ENCODE measurements around the gene PACS1. TPM values are rescaled to one million over a fixed set of nuclear protein-coding genes. Genes with fewer than 3 reads are reported as not detected.

The PACS1 gene
- total RNA-seq, 2 experiments from 2014 or later = 109 TPM

DNA sequence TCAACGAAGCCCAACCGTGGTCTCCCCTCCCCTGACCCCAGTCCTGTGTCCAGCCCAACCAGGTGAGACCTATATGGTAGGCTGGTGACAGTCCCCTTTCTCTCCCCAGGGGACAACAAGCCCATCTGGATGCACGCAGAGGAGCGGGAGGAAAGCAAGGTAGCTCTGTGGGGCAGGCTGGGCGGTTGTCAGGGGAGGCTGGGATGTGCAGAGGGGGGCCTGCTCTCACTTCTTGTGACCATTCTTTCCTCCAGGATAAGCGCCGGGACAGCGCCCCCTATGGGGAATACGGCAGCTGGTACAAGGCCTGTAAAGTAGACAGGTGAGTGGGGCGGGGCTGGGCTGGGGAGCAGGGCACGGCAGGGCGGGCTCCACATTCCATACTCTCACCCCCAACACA is 194.8 kb downstream of the PACS1 start:
- ChIA-PET POLR2A (no interaction called here), CTCF (interaction anchor here (1.1 to 3.2 kb wide), 2 partner anchors 12 to 43 kb away, joined by 3 to 12 read pairs; no protein-coding TSS in a partner anchor)
- H3K27me3 Mint-ChIP-seq = no peaks in the 10 kb centered on the region
- peaks cover 25% of the 10 kb centered on the region for H3K36me3 Mint-ChIP-seq (ENCODE audit: low read depth)
- H3K9me3 Mint-ChIP-seq = no peaks in the 10 kb centered on the region
- peak; percentile 46 for DNase-seq
- no peak overlapping the region for H3K27ac Mint-ChIP-seq
- no peak overlapping the region for H3K4me3 Mint-ChIP-seq
- H3K4me1 Mint-ChIP-seq = peaks cover 21% of the 10 kb centered on the region

DNA sequence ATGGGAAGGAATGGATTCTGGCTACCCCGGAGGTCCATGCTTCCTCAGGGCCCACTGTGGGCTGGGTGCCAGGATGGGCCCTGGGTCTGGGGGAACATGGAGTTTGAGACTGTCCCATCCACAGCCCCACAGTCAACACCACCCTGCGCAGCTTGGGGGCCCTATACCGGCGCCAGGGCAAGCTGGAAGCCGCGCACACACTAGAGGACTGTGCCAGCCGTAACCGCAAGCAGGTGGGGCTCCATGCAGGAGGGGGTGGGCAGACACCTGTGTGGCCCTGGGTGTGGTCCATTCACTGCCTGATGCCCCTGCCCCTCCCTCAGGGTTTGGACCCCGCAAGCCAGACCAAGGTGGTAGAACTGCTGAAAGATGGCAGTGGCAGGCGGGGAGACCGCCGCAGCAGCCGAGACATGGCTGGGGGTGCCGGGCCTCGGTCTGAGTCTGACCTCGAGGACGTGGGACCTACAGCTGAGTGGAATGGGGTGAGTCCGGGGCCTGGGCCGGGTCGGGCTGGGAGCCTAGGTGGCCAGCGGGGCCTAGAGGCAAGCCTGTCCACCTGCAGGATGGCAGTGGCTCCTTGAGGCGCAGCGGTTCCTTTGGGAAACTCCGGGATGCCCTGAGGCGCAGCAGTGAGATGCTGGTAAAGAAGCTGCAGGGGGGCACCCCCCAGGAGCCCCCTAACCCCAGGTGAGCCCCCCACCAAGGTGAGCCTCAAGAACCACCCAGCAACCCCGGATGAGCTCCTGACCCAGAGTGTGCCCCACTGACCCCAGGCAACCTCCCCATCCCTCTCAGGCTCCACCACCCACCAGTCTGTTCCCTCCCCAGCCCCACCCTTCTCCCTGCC is 195.7 kb downstream of the PACS1 start:
- Mint-ChIP-seq H3K4me3 (no peak overlapping the region), H3K27ac (no peak overlapping the region), H3K27me3 (no peaks in the 10 kb centered on the region), H3K4me1 (peaks cover 28% of the 10 kb centered on the region), H3K9me3 (no peaks in the 10 kb centered on the region), H3K36me3 (ENCODE audit: low read depth) (peaks cover 25% of the 10 kb centered on the region)
- CTCF ChIA-PET = interaction anchor here (1.1 to 3.8 kb wide), 4 partner anchors 13 to 196 kb away, joined by 3 to 27 read pairs (median 8); no protein-coding TSS in a partner anchor
- no peak for DNase-seq
- POLR2A ChIA-PET = no interaction called here

DNA sequence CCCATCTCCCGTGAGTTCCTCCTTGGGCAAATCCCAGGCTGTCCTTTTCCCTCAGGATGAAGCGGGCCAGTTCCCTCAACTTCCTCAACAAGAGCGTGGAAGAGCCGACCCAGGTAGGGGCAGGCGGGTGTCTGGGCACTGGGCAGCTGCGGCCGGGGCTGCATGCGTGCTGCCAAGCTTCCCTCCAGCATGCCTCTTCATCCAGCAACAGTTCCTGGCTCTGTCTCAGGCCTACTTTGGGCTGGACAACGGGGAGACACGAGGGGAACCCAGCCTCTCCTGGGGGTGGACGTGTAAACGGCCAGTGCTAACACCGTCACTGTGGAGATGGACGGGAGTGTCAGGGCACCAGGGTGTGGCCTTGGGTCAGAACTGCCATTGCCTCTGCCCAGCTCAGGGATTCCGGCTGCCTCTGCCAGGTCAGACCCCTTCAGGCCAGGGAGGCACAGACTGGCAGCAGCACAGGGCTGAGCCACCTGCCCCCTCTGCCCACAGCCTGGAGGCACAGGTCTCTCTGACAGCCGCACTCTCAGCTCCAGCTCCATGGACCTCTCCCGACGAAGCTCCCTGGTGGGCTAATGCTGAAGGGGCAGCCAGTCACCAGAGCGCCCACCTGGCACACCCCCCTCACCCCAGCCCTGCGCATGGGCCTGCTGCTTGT is 196.4 kb downstream of the PACS1 start:
- H3K4me1 Mint-ChIP-seq = peaks cover 33% of the 10 kb centered on the region
- peak overlapping the region; percentile 90 for H3K27ac Mint-ChIP-seq
- no peaks in the 10 kb centered on the region for H3K9me3 Mint-ChIP-seq
- H3K4me3 Mint-ChIP-seq = peak overlapping the region; percentile 88
- ChIA-PET POLR2A (no interaction called here), CTCF (interaction anchor here (1.3 to 3.8 kb wide), 3 partner anchors 16 to 197 kb away, joined by 3 to 27 read pairs (median 12); no protein-coding TSS in a partner anchor)
- DNase-seq = no peak
- peaks cover 27% of the 10 kb centered on the region for H3K36me3 Mint-ChIP-seq (ENCODE audit: low read depth)
- H3K27me3 Mint-ChIP-seq = no peaks in the 10 kb centered on the region

DNA sequence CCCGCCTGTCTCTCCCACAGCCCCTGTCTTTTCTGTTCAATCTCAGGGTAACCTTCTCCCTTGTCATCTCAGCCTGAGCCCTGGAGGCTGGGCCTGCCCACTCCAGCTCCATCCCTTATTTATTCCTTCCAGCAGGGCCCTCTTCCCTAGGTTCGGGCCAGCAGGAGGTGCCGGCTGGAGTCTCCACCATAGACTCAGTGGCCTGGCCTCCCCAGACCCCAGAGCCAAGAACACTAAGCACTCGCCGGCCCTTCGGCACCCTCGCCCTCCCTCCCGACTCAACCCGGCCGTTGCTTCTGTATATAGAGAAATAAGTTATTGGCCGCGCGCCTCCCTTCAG is 196.9 kb downstream of the PACS1 start:
- peaks cover 32% of the 10 kb centered on the region for H3K36me3 Mint-ChIP-seq (ENCODE audit: low read depth)
- H3K4me1 Mint-ChIP-seq = peaks cover 38% of the 10 kb centered on the region
- H3K27me3 Mint-ChIP-seq = no peaks in the 10 kb centered on the region
- H3K4me3 Mint-ChIP-seq = peak overlapping the region; percentile 88
- peak overlapping the region; percentile 90 for H3K27ac Mint-ChIP-seq
- no peak for DNase-seq
- ChIA-PET CTCF (interaction anchor here (1.3 to 3.8 kb wide), 2 partner anchors 16 to 22 kb away, joined by 3 to 27 read pairs; no protein-coding TSS in a partner anchor), POLR2A (no interaction called here)
- no peaks in the 10 kb centered on the region for H3K9me3 Mint-ChIP-seq

DNA sequence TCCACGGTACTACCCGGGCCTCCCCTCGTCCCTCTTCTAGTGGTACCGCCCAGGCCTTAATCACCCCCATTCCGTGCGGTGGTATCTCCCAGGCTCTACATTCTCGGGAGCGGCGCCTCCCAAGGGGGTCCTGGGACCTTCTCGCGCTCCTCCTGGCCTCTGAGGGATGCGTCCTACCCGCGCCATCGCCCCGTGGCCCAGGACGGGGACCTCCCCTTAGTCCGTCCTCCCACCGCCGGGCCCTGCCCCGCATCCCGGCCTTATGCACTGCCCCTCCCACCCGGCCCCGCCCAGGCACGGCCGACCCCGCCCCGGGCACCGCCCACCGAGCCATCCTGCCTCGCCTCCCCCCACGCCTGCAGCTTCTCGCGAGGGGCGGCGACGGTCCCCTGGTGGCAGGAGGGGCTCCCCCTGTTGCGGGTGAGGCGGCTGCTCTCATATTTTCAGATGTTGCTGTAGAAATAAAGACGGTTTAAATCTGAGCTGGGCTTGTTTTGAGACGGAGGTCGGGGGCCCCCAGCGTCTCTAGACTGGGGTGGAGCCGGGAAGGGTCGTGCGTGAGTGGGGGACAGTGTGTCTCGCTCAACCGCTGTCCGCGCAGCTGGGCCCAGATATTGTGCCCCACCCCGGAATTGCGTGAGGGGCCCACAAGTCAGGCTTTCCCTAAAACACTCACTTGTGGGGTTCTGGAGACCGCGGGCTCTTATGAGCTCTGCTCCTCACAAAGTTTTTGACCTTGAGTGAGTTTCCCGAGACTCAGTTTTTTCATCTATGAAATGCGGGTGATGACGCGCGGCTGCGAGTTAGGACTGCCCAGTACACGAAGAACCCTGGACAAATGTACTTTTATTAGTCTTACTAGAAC is 197.5 kb downstream of the PACS1 start:
- peak; percentile 87 for DNase-seq
- Mint-ChIP-seq H3K36me3 (ENCODE audit: low read depth) (peaks cover 36% of the 10 kb centered on the region), H3K4me3 (peak overlapping the region; percentile 88), H3K27ac (peak overlapping the region; percentile 90), H3K9me3 (no peaks in the 10 kb centered on the region), H3K27me3 (no peaks in the 10 kb centered on the region), H3K4me1 (peaks cover 43% of the 10 kb centered on the region)
- ChIA-PET CTCF (interaction anchor here (1.1 to 3.8 kb wide), 5 partner anchors 15 to 171 kb away, joined by 3 to 27 read pairs (median 4); partner anchors contain the start of genes MRPL11 and YIF1A), POLR2A (interaction anchor here (0.5 kb wide), 1 partner anchor 19 kb away, joined by 3 read pairs; no protein-coding TSS in a partner anchor)

DNA sequence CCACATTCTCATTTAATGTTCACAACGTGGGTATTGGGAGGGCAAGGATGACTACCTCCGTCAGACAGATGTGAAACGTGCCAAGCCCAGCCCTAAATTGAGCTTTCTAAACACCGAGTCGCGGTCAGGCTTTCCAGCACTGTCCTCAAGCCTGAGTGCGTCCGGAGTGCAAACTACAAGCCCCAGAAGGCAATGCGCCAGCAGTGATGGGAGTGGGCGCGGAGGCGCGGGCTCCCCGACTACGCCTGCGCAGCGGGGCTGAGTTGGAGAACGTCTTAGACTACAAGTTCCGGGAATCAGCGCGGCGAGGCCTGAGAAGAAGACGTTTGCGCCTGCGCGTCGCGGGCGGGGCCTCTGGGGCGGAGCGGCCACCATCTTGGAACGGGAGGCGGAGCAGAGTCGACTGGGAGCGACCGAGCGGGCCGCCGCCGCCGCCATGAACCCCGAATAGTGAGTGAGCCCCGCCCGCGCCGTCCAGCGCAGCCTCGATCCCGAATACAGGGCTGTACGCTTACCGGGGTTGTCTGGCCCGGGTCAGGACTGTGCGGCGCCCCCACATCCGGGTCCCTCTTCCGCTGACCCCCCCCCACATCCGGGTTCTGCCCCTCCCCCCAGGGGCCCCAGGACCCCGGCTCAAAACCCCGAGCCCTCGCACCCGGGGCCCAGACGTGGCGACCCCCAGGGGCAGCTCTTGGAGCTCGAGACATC is 198.3 kb downstream of the PACS1 start, which contains the start of gene RAB1B:
TSS of gene RAB1B (plus strand) at position 396 of the 708 bp plus-strand sequence. CDS start at position 437, 41 bp downstream.
- no peaks in the 10 kb centered on the region for H3K27me3 Mint-ChIP-seq
- peak within 1 kb of the TSS; percentile 88 for H3K4me3 Mint-ChIP-seq
- peaks cover 46% of the 10 kb centered on the region for H3K4me1 Mint-ChIP-seq
- DNase-seq = peak; percentile 100
- CTCF ChIA-PET = interaction anchor here (1.1 to 3.8 kb wide), 5 partner anchors 14 to 170 kb away, joined by 3 to 27 read pairs (median 4); partner anchors contain the start of genes MRPL11 and YIF1A
- POLR2A ChIA-PET = interaction anchor here (0.5 kb wide), 1 partner anchor 18 kb away, joined by 3 read pairs; no protein-coding TSS in a partner anchor
- peak within 1 kb of the TSS; percentile 90 for H3K27ac Mint-ChIP-seq
- no peaks in the 10 kb centered on the region for H3K9me3 Mint-ChIP-seq
- H3K36me3 Mint-ChIP-seq (ENCODE audit: low read depth) = peaks cover 44% of the 10 kb centered on the region

DNA sequence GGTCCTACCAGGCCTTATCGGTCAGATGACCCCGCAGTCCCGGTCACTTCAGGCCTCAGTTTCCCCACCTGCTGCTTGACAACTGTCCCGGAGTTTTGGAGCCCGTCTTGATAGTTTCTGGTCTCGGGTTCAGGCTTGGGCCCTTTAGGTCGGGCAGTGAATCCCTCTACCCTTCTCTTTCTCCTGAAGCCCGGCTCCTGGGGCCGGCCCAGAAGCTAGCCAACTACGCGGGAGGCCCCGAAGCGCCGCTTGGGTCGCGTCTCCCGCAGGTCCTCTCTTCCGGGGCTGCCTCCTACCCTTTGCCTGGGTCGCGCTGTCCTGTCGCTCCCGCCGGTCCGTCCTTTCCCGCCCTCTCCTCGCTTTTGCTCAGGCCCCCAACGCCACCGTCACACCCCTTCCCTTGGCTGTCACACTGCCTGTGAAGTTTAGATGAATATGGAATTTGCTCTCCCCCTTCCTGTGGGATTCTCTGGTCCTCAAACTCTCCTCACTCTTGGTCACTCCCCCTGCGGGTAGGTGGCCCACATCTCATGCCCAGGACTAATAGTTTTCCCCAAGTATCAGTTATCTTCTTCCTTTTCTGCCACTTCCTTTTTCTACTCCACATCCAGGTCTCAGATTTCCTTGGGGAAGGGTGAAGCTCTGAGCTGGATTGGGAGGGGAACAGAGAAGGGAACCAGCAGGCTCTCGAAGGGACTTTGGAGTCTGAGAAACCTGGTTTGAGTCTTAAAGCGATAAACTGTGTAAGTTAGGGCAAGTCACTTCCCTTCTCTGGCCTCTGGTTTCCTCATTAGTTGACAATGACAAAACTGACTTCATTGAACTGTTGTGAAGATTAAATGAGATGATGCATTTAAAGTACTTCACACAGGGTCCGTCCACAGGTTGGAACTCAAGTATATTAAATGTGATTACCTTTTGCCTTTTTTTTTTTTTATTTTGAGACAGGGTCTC is 199.2 kb downstream of the PACS1 start:
- H3K4me1 Mint-ChIP-seq = peaks cover 48% of the 10 kb centered on the region
- no peaks in the 10 kb centered on the region for H3K27me3 Mint-ChIP-seq
- H3K36me3 Mint-ChIP-seq (ENCODE audit: low read depth) = peaks cover 44% of the 10 kb centered on the region

DNA sequence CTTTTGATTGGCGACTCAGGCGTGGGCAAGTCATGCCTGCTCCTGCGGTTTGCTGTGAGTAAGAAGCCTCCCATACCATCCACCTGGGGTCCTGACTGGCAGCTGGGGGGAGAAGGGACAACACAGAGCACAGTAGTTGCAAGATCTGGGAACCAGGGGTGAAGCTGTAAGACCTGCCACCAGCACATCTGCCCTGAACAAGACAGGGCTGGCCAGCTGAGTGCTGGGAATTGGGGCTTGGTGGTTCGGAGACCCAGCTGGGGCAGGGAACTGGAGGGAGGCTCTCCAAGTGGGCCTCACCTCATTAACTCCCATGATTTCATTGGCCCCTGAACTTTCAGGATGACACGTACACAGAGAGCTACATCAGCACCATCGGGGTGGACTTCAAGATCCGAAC is 201.7 kb downstream of the PACS1 start:
- Mint-ChIP-seq H3K36me3 (ENCODE audit: low read depth) (peaks cover 55% of the 10 kb centered on the region), H3K4me1 (peaks cover 48% of the 10 kb centered on the region), H3K4me3 (no peak overlapping the region), H3K27me3 (no peaks in the 10 kb centered on the region), H3K9me3 (no peaks in the 10 kb centered on the region), H3K27ac (no peak overlapping the region)
- DNase-seq = no peak
- CTCF ChIA-PET = interaction anchor here (0.6 to 4.5 kb wide), 3 partner anchors 11 to 124 kb away, joined by 3 to 43 read pairs (median 5); partner anchors contain the start of gene YIF1A
- POLR2A ChIA-PET = interaction anchor here (1.5 kb wide), 1 partner anchor 17 kb away, joined by 5 read pairs; the partner anchor contains the start of gene YIF1A

More for the DNA sequence above, 199.2 kb downstream of the PACS1 start:
- no peak for DNase-seq
- ChIA-PET POLR2A (no interaction called here), CTCF (interaction anchor here (1.4 to 3.8 kb wide), 4 partner anchors 13 to 47 kb away, joined by 3 to 27 read pairs (median 10); partner anchors contain the start of gene YIF1A)
- H3K9me3 Mint-ChIP-seq = no peaks in the 10 kb centered on the region
- H3K27ac Mint-ChIP-seq = peak overlapping the region; percentile 90
- peak overlapping the region; percentile 88 for H3K4me3 Mint-ChIP-seq

DNA sequence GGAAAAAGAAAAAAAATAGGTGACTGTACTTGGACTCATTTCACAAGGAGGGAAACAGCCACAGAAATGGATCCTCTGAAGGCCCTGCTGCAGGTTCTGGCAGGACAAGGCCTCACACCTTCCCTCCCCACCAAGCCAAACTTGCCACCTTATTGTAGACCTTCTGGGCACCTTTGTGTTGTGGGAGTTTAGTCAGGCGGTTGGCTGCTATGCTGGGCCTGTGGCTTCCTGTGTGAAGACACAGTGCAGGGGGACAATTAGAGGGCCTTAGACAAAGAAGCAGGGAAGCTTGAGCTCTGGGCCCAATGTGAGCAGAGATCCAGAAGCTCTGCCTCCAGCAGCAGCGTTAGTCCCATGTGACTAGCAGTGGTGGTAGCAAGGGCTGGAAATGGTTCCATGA is 202.5 kb downstream of the PACS1 start:
- no peaks in the 10 kb centered on the region for H3K27me3 Mint-ChIP-seq
- H3K4me1 Mint-ChIP-seq = peaks cover 45% of the 10 kb centered on the region
- no peak for DNase-seq
- H3K36me3 Mint-ChIP-seq (ENCODE audit: low read depth) = peaks cover 54% of the 10 kb centered on the region
- H3K27ac Mint-ChIP-seq = no peak overlapping the region
- no peak overlapping the region for H3K4me3 Mint-ChIP-seq
- ChIA-PET CTCF (interaction anchor here (1.1 to 4.5 kb wide), 4 partner anchors 10 to 50 kb away, joined by 3 to 43 read pairs (median 4); partner anchors contain the start of gene YIF1A), POLR2A (interaction anchor here (0.6 to 0.8 kb wide), 2 partner anchors 11 to 16 kb away, joined by 3 read pairs; partner anchors contain the start of gene YIF1A)
- no peaks in the 10 kb centered on the region for H3K9me3 Mint-ChIP-seq

DNA sequence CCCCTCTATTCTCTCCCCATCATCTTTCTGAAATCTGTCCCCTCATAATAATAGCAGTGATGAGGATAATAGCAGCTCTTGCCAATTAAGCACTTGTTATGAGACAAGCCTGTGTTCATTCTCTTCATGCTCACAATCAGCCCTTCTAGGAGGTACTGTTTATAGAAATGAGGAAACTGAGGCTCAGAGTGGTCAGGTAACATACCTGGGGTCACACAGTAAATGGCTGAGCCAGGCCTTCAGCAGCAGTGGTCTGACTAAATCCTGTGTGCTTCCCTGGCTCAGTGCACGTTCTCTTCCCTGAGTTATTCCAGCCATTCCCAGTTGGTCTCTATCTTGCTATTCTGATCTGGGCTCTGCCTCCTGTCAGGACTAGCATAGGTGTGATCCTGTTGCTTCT is 204.1 kb downstream of the PACS1 start:
- no peak overlapping the region for H3K27ac Mint-ChIP-seq
- H3K27me3 Mint-ChIP-seq = no peaks in the 10 kb centered on the region
- peaks cover 52% of the 10 kb centered on the region for H3K36me3 Mint-ChIP-seq (ENCODE audit: low read depth)
- no peak for DNase-seq
- CTCF ChIA-PET = interaction anchor here (4.5 kb wide), 1 partner anchor 9 kb away, joined by 43 read pairs; no protein-coding TSS in a partner anchor
- POLR2A ChIA-PET = no interaction called here
- no peak overlapping the region for H3K4me3 Mint-ChIP-seq
- peaks cover 41% of the 10 kb centered on the region for H3K4me1 Mint-ChIP-seq
- H3K9me3 Mint-ChIP-seq = no peaks in the 10 kb centered on the region

Measured in activated CD4-positive, alpha-beta T cell treated with anti-CD3 and anti-CD28 coated beads, Interleukin-2, amount 10 ng/mL, durations not matched to agents 7 days and 5 days (primary cell).